Breast epithelium (tissue), 3 donors: ENCODE data around the gene PDZD2.

ENCODE experiments used
- CTCF ChIP-seq, 3 donors: fragments of 450-650 bp; IDR thresholded peaks; one replicate each; pipeline ENCODE4 v1.5.1; 2016 to 2017; ENCODE audit warnings: antibody characterized with exemption in 3 of 3, mild to moderate bottlenecking in 3 of 3, moderate library complexity in 3 of 3
- POLR2A ChIP-seq: fragments of 450-650 bp; IDR thresholded peaks from one replicate; pipeline ENCODE4 v1.6.1; 2016; ENCODE audit warnings: antibody characterized with exemption, mild to moderate bottlenecking, moderate library complexity

- no peak for TF ChIP-seq CTCF (IDR thresholded peaks at IDR 0.05)
- no peak for TF ChIP-seq POLR2A
Measured at GRCh38 chr5:31996909-31997308, 358.0 kb downstream of the PDZD2 start.
